ENCODE measurements around the gene NSUN6. TPM values are rescaled to one million over a fixed set of nuclear protein-coding genes. Genes with fewer than 3 reads are reported as not detected.
"Not testable (repeated sequence)": the region's sequence is repeated elsewhere in the genome, so short reads cannot be mapped to it uniquely, and the experiment has no call there.

Gene NSUN6
- total and polyA plus RNA-seq, 2 experiments from 2014 or later = 4.1 to 5.4 TPM

DNA sequence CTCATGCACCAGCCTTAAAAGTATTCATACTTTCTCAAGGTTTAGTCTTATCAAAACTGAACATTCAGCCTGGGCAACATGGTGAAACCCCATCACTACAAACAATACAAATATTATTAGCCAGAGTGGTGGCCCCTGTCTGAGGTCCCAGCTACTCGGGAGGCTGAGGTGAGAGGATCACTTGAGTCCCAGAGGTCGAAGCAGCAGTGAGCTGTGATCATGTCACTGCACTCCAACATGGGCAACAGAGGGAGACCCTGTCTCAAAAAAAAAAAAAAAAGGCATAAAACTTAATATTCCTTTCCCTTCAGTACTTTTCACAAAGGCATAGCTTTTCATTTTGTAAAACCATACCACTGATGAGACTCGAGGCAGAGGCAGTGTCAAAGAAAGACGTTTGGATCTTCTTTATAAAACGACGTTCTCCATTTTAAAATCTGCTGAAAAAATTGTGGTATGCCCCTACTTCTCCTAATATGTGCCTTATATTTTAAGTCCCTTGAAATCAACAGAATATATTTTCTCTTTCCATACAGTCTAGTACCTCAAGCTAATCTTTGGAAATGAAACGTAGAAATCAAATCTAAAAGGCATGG lies 1.9 kb downstream of the NSUN6 start:
- no peaks in the 10 kb centered on the region for H3K9me3 ChIP-seq (ENCODE audit: low read depth)
- H2AFZ ChIP-seq = peak overlapping the region; percentile 95
- no peaks in the 10 kb centered on the region for H4K20me1 ChIP-seq (ENCODE audit: insufficient read depth)
- 0 out of 2 replicates have a peak, but pooled peaks cover 3% of the 10 kb centered on the region for H3F3A ChIP-seq (ENCODE audit: insufficient read depth)
- H3K27ac ChIP-seq = no peak overlapping the region
- H3K4me2 ChIP-seq (ENCODE audit: unreplicated experiment) = peak overlapping the region; percentile 98
- H3K4me3 ChIP-seq = peak overlapping the region; percentile 98
- peaks cover 15% of the 10 kb centered on the region for H3K4me1 ChIP-seq (ENCODE audit: insufficient read depth)
- 64 to 66% methylated on average over 7 of the region's 7 CpGs for WGBS, 2 experiments (ENCODE audit: low coverage in 1 of 2, low lambda C conversion rate in 2 of 2, missing lambda C conversion rate in 2 of 2)
- H3K27me3 ChIP-seq (replicated peaks; ENCODE audit: insufficient read depth) = no peaks in the 10 kb centered on the region
- in situ Hi-C loops (cut with MboI) = no loop called here
- no peak for DNase-seq
- peak overlapping the region; percentile 90 for H3K9ac ChIP-seq
- H3K36me3 ChIP-seq (ENCODE audit: low read depth) = no peaks in the 10 kb centered on the region
- H3K79me2 ChIP-seq (ENCODE audit: insufficient read depth) = peaks cover 24% of the 10 kb centered on the region
- TF ChIP-seq EZH2phosphoT487 (IDR thresholded peaks at IDR 0.05; ENCODE audit: insufficient read depth, low read depth) (no peak), EZH2 (IDR thresholded peaks at IDR 0.05; ENCODE audit: insufficient read depth, poor library complexity, severe bottlenecking) (no peak)
- no peaks in the 10 kb centered on the region for H3K9me2 ChIP-seq (ENCODE audit: insufficient read depth)

DNA sequence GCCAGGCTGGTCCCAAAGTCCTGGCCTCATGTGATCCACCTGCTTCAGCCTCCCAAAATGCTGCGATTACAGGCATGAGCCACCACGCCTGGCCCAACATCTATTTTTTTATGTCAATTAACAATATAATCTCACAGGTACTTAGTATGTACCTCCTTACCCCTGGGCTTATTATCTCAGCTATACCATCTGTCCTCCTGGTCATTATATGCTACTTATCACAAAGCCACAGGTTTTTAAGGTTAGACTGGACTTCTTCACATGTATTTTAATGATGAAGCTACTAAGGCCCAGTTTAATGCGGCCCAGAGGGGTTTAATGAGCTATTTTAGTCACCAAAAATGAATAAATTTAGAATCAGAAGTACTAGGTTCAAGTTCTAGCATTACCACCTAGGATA lies 3.4 kb downstream of the NSUN6 start:
- Histone ChIP-seq H3K27ac (no peak overlapping the region), H3K4me1 (ENCODE audit: insufficient read depth) (peaks cover 15% of the 10 kb centered on the region), H3K4me2 (ENCODE audit: unreplicated experiment) (no peak overlapping the region), H3K9me2 (ENCODE audit: insufficient read depth) (no peaks in the 10 kb centered on the region), H3F3A (ENCODE audit: insufficient read depth) (0 out of 2 replicates have a peak, but pooled peaks cover 3% of the 10 kb centered on the region), H3K4me3 (no peak overlapping the region), H2AFZ (no peak overlapping the region), H3K36me3 (ENCODE audit: low read depth) (no peaks in the 10 kb centered on the region), H3K9ac (no peak overlapping the region), H4K20me1 (ENCODE audit: insufficient read depth) (no peaks in the 10 kb centered on the region), H3K79me2 (ENCODE audit: insufficient read depth) (peaks cover 24% of the 10 kb centered on the region), H3K9me3 (ENCODE audit: low read depth) (no peaks in the 10 kb centered on the region), H3K27me3 (replicated peaks; ENCODE audit: insufficient read depth) (no peaks in the 10 kb centered on the region)
- in situ Hi-C loops (cut with MboI) = no loop called here
- WGBS, 2 experiments (ENCODE audit: low coverage in 1 of 2, low lambda C conversion rate in 2 of 2, missing lambda C conversion rate in 2 of 2) = 96 to 98% methylated on average over 3 of the region's 3 CpGs
- TF ChIP-seq EZH2 (IDR thresholded peaks at IDR 0.05; ENCODE audit: insufficient read depth, poor library complexity, severe bottlenecking) (no peak), EZH2phosphoT487 (IDR thresholded peaks at IDR 0.05; ENCODE audit: insufficient read depth, low read depth) (no peak)
- no peak for DNase-seq

DNA sequence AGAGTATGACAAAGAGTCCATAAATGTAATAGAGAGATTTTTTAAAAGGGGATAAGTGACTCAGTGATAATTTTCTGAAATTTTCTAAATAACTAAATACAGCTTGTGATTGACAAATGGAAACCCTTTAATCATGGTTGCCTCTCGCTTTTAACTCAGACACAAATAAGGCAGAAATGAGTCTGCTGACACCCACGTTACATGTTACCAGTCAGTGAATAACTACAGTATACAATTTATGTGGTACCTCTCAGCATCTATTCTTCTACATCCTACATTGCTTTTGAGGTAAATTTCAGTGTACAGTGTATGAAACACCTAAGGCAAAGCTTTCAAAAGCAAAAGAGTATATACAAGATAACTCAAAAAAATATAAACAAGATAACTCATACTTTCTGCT lies 4.2 kb downstream of the NSUN6 start:
- 0 out of 2 replicates have a peak, but pooled peaks cover 3% of the 10 kb centered on the region for H3F3A ChIP-seq (ENCODE audit: insufficient read depth)
- no peak overlapping the region for H3K27ac ChIP-seq
- no peaks in the 10 kb centered on the region for H3K9me2 ChIP-seq (ENCODE audit: insufficient read depth)
- H3K4me1 ChIP-seq (ENCODE audit: insufficient read depth) = peaks cover 15% of the 10 kb centered on the region
- no peak overlapping the region for H3K4me2 ChIP-seq (ENCODE audit: unreplicated experiment)
- no peak for DNase-seq
- no peaks in the 10 kb centered on the region for H3K36me3 ChIP-seq (ENCODE audit: low read depth)
- no peaks in the 10 kb centered on the region for H4K20me1 ChIP-seq (ENCODE audit: insufficient read depth)
- WGBS, 2 experiments (ENCODE audit: low coverage in 1 of 2, low lambda C conversion rate in 2 of 2, missing lambda C conversion rate in 2 of 2) = 98 to 100% methylated on average over 2 of the region's 2 CpGs
- no peak overlapping the region for H2AFZ ChIP-seq
- H3K9ac ChIP-seq = no peak overlapping the region
- no peak overlapping the region for H3K4me3 ChIP-seq
- TF ChIP-seq EZH2 (IDR thresholded peaks at IDR 0.05; ENCODE audit: insufficient read depth, poor library complexity, severe bottlenecking) (no peak), EZH2phosphoT487 (IDR thresholded peaks at IDR 0.05; ENCODE audit: insufficient read depth, low read depth) (no peak)
- H3K79me2 ChIP-seq (ENCODE audit: insufficient read depth) = peaks cover 24% of the 10 kb centered on the region
- in situ Hi-C loops (cut with MboI) = no loop called here
- no peaks in the 10 kb centered on the region for H3K9me3 ChIP-seq (ENCODE audit: low read depth)
- no peaks in the 10 kb centered on the region for H3K27me3 ChIP-seq (replicated peaks; ENCODE audit: insufficient read depth)

DNA sequence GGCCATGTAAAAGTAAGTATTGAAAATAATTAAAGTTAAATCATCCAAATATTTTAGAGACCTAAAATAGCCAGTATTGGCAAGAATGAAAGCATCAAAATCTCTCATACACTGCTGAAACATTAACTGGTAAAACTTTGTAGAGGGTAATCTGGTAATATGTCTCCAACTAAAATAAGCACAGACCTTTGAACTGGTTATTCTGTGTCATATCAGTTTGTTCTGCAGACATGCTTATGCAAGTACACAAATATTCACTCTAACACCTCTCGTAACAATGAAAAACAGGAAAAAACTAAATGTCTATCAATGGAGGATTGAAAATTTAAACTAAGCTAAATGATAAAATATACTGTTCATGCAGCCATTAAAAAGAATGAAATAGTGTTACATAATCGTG lies 11.7 kb downstream of the NSUN6 start:
- H3K9me3 ChIP-seq (ENCODE audit: low read depth); H3K4me2 ChIP-seq (ENCODE audit: unreplicated experiment); DNase-seq; H2AFZ ChIP-seq; H3K36me3 ChIP-seq (ENCODE audit: low read depth); in situ Hi-C loops (cut with MboI); H3F3A ChIP-seq (ENCODE audit: insufficient read depth); H4K20me1 ChIP-seq (ENCODE audit: insufficient read depth); H3K4me1 ChIP-seq (ENCODE audit: insufficient read depth); H3K27me3 ChIP-seq (replicated peaks; ENCODE audit: insufficient read depth); H3K79me2 ChIP-seq (ENCODE audit: insufficient read depth); H3K9ac ChIP-seq; H3K4me3 ChIP-seq; H3K27ac ChIP-seq; H3K9me2 ChIP-seq (ENCODE audit: insufficient read depth): not testable (repeated sequence)
- WGBS, 2 experiments (ENCODE audit: low coverage in 1 of 2, low lambda C conversion rate in 2 of 2, missing lambda C conversion rate in 2 of 2) = 96 to 100% methylated on average over 2 of the region's 2 CpGs

DNA sequence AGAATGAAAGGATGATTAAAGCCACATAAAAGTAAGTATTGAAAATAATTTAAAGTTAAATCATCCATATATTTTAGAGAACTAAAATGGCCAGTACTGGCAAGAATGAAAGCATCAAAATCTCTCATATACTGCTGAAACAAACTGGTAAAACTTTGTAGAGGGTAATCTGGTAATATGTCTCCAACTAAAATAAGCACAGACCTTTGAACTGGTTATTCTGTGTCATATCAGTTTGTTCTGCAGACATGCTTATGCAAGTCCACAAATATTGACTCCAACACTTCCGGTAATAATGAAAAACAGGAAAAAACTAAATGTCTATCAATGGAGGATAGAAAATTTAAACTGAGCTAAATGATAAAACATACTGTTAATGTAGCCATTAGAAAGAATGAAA lies 14.0 kb downstream of the NSUN6 start:
- H3K9me3 ChIP-seq (ENCODE audit: low read depth); H3K79me2 ChIP-seq (ENCODE audit: insufficient read depth); H3K4me2 ChIP-seq (ENCODE audit: unreplicated experiment); H3K27me3 ChIP-seq (replicated peaks; ENCODE audit: insufficient read depth); H3K4me3 ChIP-seq; H3K9ac ChIP-seq; H3K36me3 ChIP-seq (ENCODE audit: low read depth); H3F3A ChIP-seq (ENCODE audit: insufficient read depth); DNase-seq; H3K27ac ChIP-seq; H3K9me2 ChIP-seq (ENCODE audit: insufficient read depth); H3K4me1 ChIP-seq (ENCODE audit: insufficient read depth); H2AFZ ChIP-seq; H4K20me1 ChIP-seq (ENCODE audit: insufficient read depth); in situ Hi-C loops (cut with MboI): not testable (repeated sequence)
- 92 to 96% methylated on average over 1 of the region's 1 CpG for WGBS, 2 experiments (ENCODE audit: low coverage in 1 of 2, low lambda C conversion rate in 2 of 2, missing lambda C conversion rate in 2 of 2)
